NCI-H460 (cell line): Measurements from ENCODE around the gene RAPGEF6. TPM values are rescaled to one million over a fixed set of nuclear protein-coding genes. Genes with fewer than 3 reads are reported as not detected.
"Not testable (repeated sequence)": the region's sequence is repeated elsewhere in the genome, so short reads cannot be mapped to it uniquely, and the experiment has no call there.

Experiments
- DNase-seq: peaks from one replicate; pipeline ENCODE4 v3.0.0-alpha.2; 2016; ENCODE audit warnings: low read depth; ENCODE audit errors: extremely low read depth
- total RNA-seq: library from RNA; depleted of rRNA; stranded (reverse); fragments of >200 nt; shearing (Covaris generic); gene quantifications from 2 replicates; pipeline ENCODE4 v1.2.3, GENCODE V29; 2014

Gene RAPGEF6
- total RNA-seq, 1 experiment from 2014 or later: 17.4 TPM

GRCh38 chr5:131459216-131459615 is 175.8 kb downstream of the RAPGEF6 start:
- DNase-seq: no peak

GRCh38 chr5:131457193-131457592 is 177.8 kb downstream of the RAPGEF6 start:
- no peak for DNase-seq

- DNase-seq: no peak
Observed at GRCh38 chr5:131450941-131451340, 184.1 kb downstream of the RAPGEF6 start.

- DNase-seq: no peak
Observed at GRCh38 chr5:131441184-131441583, 193.8 kb downstream of the RAPGEF6 start.

- DNase-seq: no peak
Observed at GRCh38 chr5:131436081-131436480, 198.9 kb downstream of the RAPGEF6 start.

- DNase-seq: no peak
Observed at GRCh38 chr5:131433109-131433508, 201.9 kb downstream of the RAPGEF6 start.

GRCh38 chr5:131431794-131432193 is 203.2 kb downstream of the RAPGEF6 start:
- DNase-seq: no peak

GRCh38 chr5:131430794-131431193 is 204.2 kb downstream of the RAPGEF6 start:
- no peak for DNase-seq

- no peak for DNase-seq
Observed at GRCh38 chr5:131426011-131426410, 209.0 kb downstream of the RAPGEF6 start.

- peak; percentile 13 for DNase-seq
Observed at GRCh38 chr5:131423056-131423455, 212.0 kb downstream of the RAPGEF6 start.

- no peak for DNase-seq
Observed at GRCh38 chr5:131419877-131420276, 215.2 kb downstream of the RAPGEF6 start.

- no peak for DNase-seq
Observed at GRCh38 chr5:131418846-131419245, 216.2 kb downstream of the RAPGEF6 start.

- DNase-seq: peak; percentile 69
Observed at GRCh38 chr5:131417240-131417869, 217.7 kb downstream of the RAPGEF6 start.

- DNase-seq: no peak
Observed at GRCh38 chr5:131416729-131417128, 218.3 kb downstream of the RAPGEF6 start.

GRCh38 chr5:131413605-131414559 is 221.1 kb downstream of the RAPGEF6 start:
- DNase-seq: no peak

GRCh38 chr5:131406975-131407638 is 227.9 kb downstream of the RAPGEF6 start:
- no peak for DNase-seq

GRCh38 chr5:131406076-131406475 is 229.0 kb downstream of the RAPGEF6 start:
- DNase-seq: no peak

- DNase-seq: no peak
Observed at GRCh38 chr5:131405674-131406073, 229.4 kb downstream of the RAPGEF6 start.

- no peak for DNase-seq
Observed at GRCh38 chr5:131400585-131400984, 234.4 kb downstream of the RAPGEF6 start.

GRCh38 chr5:131399007-131399406 is 236.0 kb downstream of the RAPGEF6 start:
- not testable (repeated sequence) for DNase-seq

GRCh38 chr5:131396630-131397273 is 238.3 kb downstream of the RAPGEF6 start:
- DNase-seq: no peak
